ENCODE data around the gene SNRPD1. TPM values are rescaled to one million over a fixed set of nuclear protein-coding genes. Genes with fewer than 3 reads are reported as not detected.

The SNRPD1 gene
- polyA plus RNA-seq, 4 donors: 116 to 205 (median 142) TPM

Other genes starting within 250 kb of the SNRPD1 start
- gene ESCO1, start 11.6 kb upstream of the SNRPD1 start, polyA plus RNA-seq (ENCODE audit: insufficient read length in 4 of 4): 10 to 100 TPM; 18.2 to 36.8 (median 27.1) TPM
- gene ABHD3, start 92.5 kb downstream of the SNRPD1 start, polyA plus RNA-seq (ENCODE audit: insufficient read length in 4 of 4): 10 to 100 TPM; 12.1 to 24.5 (median 21.4) TPM
- gene MIB1, start 128.5 kb downstream of the SNRPD1 start, polyA plus RNA-seq (ENCODE audit: insufficient read length in 4 of 4): 10 to 100 TPM; 55.6 to 74.6 (median 64.0) TPM